ENCODE data around the gene GLRA1.

Gene GLRA1

DNA sequence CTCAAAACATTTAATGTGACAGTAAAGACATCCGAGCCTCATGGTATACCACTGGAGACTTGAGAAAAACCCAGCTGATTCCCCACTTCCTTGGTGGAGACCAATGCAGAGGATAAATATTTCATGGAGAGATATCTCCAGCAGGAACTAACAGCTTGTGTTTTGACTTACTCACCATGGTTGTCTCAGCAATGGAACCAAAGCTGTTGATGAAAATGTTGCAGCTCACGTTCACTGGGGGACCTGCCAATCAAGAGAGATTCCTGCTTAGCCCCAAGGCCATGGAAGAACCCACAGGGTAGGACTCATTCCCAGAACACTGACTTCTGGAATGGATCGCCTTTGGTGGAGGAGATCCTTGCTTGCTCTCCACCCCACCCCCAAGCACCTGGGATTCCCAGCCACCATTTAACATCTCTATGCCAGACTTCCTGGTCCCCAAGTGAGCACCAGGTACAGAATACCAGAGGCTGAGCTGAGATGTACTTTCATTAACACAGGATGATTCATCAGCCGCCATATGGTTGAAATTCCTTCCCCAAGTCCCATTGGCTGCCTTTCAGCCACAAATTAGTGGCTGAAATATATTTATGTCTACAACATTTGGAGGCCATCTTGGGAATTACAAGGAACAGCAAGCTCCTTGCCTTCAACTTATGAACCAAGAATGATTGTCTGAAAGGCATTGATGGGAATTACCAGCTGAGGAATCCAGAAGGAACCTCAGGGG, 37.9 kb downstream of the GLRA1 start:
- no peak for DNase-seq (ENCODE audit: low spot score)
- in situ Hi-C loops (cut with MboI; ENCODE audit: low sequenced_read_pairs, unreplicated experiment) = no loop called here
- TF ChIP-seq, protein P1, sequence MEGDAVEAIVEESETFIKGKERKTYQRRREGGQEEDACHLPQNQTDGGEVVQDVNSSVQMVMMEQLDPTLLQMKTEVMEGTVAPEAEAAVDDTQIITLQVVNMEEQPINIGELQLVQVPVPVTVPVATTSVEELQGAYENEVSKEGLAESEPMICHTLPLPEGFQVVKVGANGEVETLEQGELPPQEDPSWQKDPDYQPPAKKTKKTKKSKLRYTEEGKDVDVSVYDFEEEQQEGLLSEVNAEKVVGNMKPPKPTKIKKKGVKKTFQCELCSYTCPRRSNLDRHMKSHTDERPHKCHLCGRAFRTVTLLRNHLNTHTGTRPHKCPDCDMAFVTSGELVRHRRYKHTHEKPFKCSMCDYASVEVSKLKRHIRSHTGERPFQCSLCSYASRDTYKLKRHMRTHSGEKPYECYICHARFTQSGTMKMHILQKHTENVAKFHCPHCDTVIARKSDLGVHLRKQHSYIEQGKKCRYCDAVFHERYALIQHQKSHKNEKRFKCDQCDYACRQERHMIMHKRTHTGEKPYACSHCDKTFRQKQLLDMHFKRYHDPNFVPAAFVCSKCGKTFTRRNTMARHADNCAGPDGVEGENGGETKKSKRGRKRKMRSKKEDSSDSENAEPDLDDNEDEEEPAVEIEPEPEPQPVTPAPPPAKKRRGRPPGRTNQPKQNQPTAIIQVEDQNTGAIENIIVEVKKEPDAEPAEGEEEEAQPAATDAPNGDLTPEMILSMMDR (IDR thresholded peaks at IDR 0.05; ENCODE audit: borderline replicate concordance, control extremely low read depth, extremely low read depth, insufficient read depth, missing control alignments) = no peak

DNA sequence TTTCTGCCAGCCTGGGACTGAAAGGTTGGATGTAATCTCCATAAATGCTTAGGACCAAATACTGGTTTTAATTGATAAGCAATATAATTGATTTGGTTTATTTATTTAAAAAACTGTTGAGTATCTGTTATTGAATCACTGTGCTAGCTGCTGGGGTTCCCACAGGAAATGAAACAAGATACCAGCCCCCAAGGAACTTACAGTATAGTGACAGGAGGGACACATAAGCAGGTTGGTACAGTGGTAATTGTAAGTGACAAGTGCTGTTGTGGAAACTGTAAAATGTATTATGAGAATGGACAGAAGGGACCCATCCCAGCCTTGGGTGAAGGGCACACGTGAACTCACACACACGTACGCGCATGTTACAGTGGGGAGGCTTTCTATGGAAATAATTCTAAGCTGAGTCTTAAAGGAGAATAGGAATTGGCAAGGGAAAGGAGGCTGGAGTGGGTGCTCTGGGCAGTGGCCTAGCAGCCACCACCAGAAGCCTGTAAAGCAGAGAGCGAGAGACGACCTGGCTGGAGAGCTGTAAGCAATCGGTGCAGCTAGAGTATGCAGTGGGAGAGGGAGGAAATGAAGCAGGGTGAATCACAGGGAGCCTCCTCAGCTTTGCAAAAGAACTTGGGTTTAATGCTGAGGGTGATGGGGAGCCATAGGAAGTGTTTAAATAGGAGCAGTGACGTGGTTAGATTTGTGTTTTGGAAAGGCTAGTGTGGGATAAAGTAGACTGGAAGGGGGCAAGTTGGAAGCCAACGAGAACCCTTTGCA, 39.3 kb downstream of the GLRA1 start:
- TF ChIP-seq, protein P1 (IDR thresholded peaks at IDR 0.05; ENCODE audit: borderline replicate concordance, control extremely low read depth, extremely low read depth, insufficient read depth, missing control alignments) = no peak
- no peak for DNase-seq (ENCODE audit: low spot score)
- in situ Hi-C loops (cut with MboI; ENCODE audit: low sequenced_read_pairs, unreplicated experiment) = no loop called here

DNA sequence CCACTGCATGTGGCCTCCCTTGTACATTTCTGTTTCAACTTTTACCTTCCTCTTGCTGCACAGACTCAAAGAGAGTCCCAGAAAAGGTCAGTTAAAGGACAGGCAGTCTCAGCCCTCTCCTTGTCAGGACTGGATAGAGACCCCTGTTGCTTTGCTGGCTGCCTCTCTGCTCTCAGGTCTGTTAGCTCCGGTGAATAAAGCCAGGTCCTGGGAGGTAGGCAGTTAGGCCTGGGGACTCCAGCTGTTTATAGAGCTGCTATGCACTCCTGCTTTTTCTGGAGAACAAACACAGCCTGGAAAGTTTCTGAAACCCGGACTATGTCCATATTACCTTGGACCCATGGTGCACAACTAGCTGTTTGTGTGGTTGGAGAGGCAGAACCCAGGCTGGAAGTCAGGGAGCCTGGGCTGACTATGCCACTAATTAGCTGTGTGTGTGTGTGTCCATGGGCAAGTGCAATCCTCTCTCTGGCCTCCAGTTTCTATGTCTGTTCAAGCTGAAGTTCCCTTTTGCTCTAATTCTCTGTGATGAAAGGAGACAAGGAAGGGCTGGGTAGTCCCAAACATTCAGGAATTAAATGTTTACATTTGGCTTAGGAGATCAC, 42.9 kb downstream of the GLRA1 start:
- in situ Hi-C loops (cut with MboI; ENCODE audit: low sequenced_read_pairs, unreplicated experiment) = no loop called here
- TF ChIP-seq, protein P1 (IDR thresholded peaks at IDR 0.05; ENCODE audit: borderline replicate concordance, control extremely low read depth, extremely low read depth, insufficient read depth, missing control alignments) = no peak
- no peak for DNase-seq (ENCODE audit: low spot score)

DNA sequence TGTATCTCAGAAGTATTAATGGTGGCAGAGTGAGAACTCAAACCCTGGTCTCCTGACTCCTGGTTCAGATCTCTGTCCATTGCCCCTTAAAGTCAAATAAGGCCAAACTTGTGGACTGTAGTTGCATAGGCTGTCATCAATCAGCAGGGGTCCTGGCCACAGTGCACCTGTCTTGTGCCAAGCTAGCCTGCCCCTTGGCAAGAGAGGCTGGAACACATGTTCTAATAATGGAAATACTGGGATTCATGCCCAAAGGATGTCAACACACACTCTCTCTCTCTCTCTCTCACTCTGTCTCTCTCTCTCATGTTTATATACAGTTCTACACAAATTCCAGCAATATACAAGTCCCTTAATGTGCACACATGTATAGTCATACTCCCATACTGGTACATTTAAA, 44.3 kb downstream of the GLRA1 start:
- no peak for DNase-seq (ENCODE audit: low spot score)
- in situ Hi-C loops (cut with MboI; ENCODE audit: low sequenced_read_pairs, unreplicated experiment) = no loop called here
- TF ChIP-seq, protein P1 (IDR thresholded peaks at IDR 0.05; ENCODE audit: borderline replicate concordance, control extremely low read depth, extremely low read depth, insufficient read depth, missing control alignments) = no peak

DNA sequence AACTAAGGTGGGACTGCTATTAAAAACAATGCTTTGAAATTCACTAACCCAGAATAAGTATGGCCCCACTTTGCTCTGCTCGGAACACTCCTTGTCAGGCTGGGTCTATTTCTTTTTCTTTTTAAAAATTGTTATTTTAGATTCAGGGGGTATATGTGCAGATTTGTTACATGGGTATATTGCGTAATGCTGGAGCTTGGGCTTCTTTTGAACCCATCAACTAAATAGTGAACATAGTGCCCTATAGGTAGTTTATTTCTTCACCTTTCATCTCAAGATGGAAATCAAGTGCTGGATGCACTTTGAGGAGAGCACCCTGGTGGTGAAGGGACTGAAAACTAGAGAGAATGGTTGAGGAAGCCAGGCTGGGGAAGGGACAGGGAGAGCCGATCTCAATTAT, 51.0 kb downstream of the GLRA1 start:
- no peak for DNase-seq (ENCODE audit: low spot score)
- in situ Hi-C loops (cut with MboI; ENCODE audit: low sequenced_read_pairs, unreplicated experiment) = no loop called here
- TF ChIP-seq, protein P1 (IDR thresholded peaks at IDR 0.05; ENCODE audit: borderline replicate concordance, control extremely low read depth, extremely low read depth, insufficient read depth, missing control alignments) = no peak

DNA sequence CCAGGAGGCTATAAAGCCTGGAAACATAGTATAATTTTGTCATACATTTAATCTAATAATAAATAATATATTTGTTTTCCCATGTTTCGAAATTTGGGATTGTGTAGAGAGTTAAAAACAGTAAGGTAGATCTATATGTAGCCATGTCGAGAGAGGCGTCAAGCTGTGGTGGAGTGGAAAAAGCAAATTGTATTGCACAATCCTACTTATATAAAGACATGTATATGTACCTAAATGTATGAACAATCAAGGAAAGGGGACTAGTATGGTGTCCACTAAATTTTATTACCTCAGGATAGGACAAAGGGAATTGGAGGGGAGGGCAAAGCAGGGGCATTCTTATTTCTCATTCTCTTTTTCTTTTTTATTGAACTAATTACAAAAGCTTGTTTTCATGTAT, 52.0 kb downstream of the GLRA1 start:
- DNase-seq (ENCODE audit: low spot score) = no peak
- in situ Hi-C loops (cut with MboI; ENCODE audit: low sequenced_read_pairs, unreplicated experiment) = no loop called here
- TF ChIP-seq, protein P1 (IDR thresholded peaks at IDR 0.05; ENCODE audit: borderline replicate concordance, control extremely low read depth, extremely low read depth, insufficient read depth, missing control alignments) = no peak

Data from GM13976 (cell line).